H1 (cell line): ENCODE data around the gene ADGRB3. TPM values are rescaled to one million over a fixed set of nuclear protein-coding genes. Genes with fewer than 3 reads are reported as not detected.

Source experiments
- CTCF ChIA-PET: fragments of 300-600 bp; sonication (Branson Sonifier 250); formaldehyde crosslinking; loops from one replicate; lab custom pipeline; 2021; ENCODE audit not compliant: partially characterized antibody; lab: Charles Lee
- POLR2A ChIA-PET: fragments of 300-600 bp; sonication (Branson Sonifier 250); formaldehyde crosslinking; loops from one replicate; lab custom pipeline; 2021; ENCODE audit warnings: inconsistent platforms; ENCODE audit not compliant: partially characterized antibody; lab: Charles Lee
- DNase-seq, 2 experiments: peaks; one replicate each; pipeline versions ENCODE4 v3.0.0 to v3.0.0-alpha.2; 2010 to 2022; ENCODE audit warnings: low spot score in 2 of 2, low read depth in 1 of 2, mixed read lengths in 1 of 2
- FAIRE-seq: peaks from 2 replicates; lab custom pipeline; 2011; peaks lifted over from hg19 to GRCh38; lab: Jason Lieb, UNC
- H2AFZ ChIP-seq: 2 replicates; pipeline ENCODE4 v1.8.1; 2012; ENCODE audit warnings: low read length, inconsistent platforms
- H2AK5ac ChIP-seq: 2 replicates; pipeline ENCODE4 v1.6.1; 2013; ENCODE audit warnings: low read depth, low read length
- H2BK120ac ChIP-seq: replicated peaks from 2 replicates; pipeline ENCODE3; 2013; ENCODE audit warnings: low read depth, low read length, inconsistent platforms
- H2BK12ac ChIP-seq: 2 replicates; pipeline ENCODE4 v1.6.1; 2013; ENCODE audit warnings: low read depth, low read length
- H2BK15ac ChIP-seq: 2 replicates; pipeline ENCODE4 v1.6.1; 2013; ENCODE audit warnings: low read length
- H2BK20ac ChIP-seq: 2 replicates; pipeline ENCODE4 v1.6.1; 2013; ENCODE audit warnings: low read length
- H2BK5ac ChIP-seq: 2 replicates; pipeline ENCODE4 v1.6.1; 2013; ENCODE audit warnings: low read depth, low read length
- H3K14ac ChIP-seq: 2 replicates; pipeline ENCODE4 v1.6.1; 2013; ENCODE audit warnings: inconsistent platforms; ENCODE audit not compliant: insufficient read length
- H3K18ac ChIP-seq: 2 replicates; pipeline ENCODE4 v1.6.1; 2013; ENCODE audit warnings: low read length; ENCODE audit errors: extremely low read depth
- H3K23ac ChIP-seq: 2 replicates; pipeline ENCODE4 v1.6.1; 2013; ENCODE audit warnings: inconsistent platforms; ENCODE audit not compliant: insufficient read length
- H3K23me2 ChIP-seq: 2 replicates; pipeline ENCODE4 v1.6.1; 2013; ENCODE audit warnings: low read depth, low read length
- H3K27ac ChIP-seq: 2 replicates; pipeline ENCODE4 v1.6.1; 2011; ENCODE audit warnings: low read depth, low read length, inconsistent platforms
- H3K27me3 ChIP-seq, 4 experiments: replicated peaks in 1 of 4; 1 replicate in 1 of 4; 2 replicates in 3 of 4; pipeline versions ENCODE4 v1.6.1 to v1.8.1; 2011 to 2013; ENCODE audit warnings: low read length in 3 of 4, mild to moderate bottlenecking in 3 of 4, inconsistent platforms in 2 of 4, mixed read lengths in 2 of 4, moderate library complexity in 1 of 4; ENCODE audit not compliant: control insufficient read depth in 3 of 4, insufficient read depth in 3 of 4; ENCODE audit errors: extremely low read depth in 1 of 4
- H3K36me3 ChIP-seq, 4 experiments: 2 replicates each; pipeline versions ENCODE4 v1.6.1 to v1.8.1; 2011 to 2013; ENCODE audit warnings: mild to moderate bottlenecking in 4 of 4, low read length in 3 of 4, moderate library complexity in 2 of 4, control low read depth in 1 of 4, inconsistent platforms in 1 of 4; ENCODE audit not compliant: insufficient read depth in 4 of 4, control insufficient read depth in 2 of 4
- H3K4ac ChIP-seq: replicated peaks from 2 replicates; pipeline ENCODE3; 2013; ENCODE audit warnings: low read length, low read depth, mixed read lengths, inconsistent platforms; ENCODE audit not compliant: insufficient read length
- H3K4me1 ChIP-seq, 4 experiments: replicated peaks in 1 of 4; 1 replicate in 1 of 4; 2 replicates in 3 of 4; pipeline versions ENCODE4 v1.6.1 to v1.8.1; 2011 to 2013; ENCODE audit warnings: low read length in 3 of 4, inconsistent platforms in 2 of 4, mixed read lengths in 1 of 4; ENCODE audit not compliant: insufficient read depth in 4 of 4, control insufficient read depth in 3 of 4
- H3K4me2 ChIP-seq, 2 experiments: 2 replicates each; pipeline versions ENCODE4 v1.6.1 to v1.8.1; 2011 to 2013; ENCODE audit warnings: low read depth in 2 of 2, low read length in 2 of 2, control low read depth in 1 of 2, inconsistent platforms in 1 of 2, mild to moderate bottlenecking in 1 of 2; ENCODE audit not compliant: insufficient read depth in 1 of 2
- H3K4me3 ChIP-seq, 4 experiments: fragments of 200-600, 300-600 bp in 1 of 4; sonication (generic), shearing (Covaris generic), sonication (Bioruptor Twin) in 1 of 4; 2 replicates each; pipeline versions ENCODE4 v1.5.1 to v1.8.1; 2011 to 2016; ENCODE audit warnings: low read length in 4 of 4, low read depth in 3 of 4, control low read depth in 2 of 4, inconsistent platforms in 2 of 4, mild to moderate bottlenecking in 2 of 4, mixed read lengths in 1 of 4, moderate library complexity in 1 of 4; ENCODE audit not compliant: insufficient read depth in 2 of 4; ENCODE audit errors: extremely low read depth in 1 of 4
- H3K56ac ChIP-seq: replicated peaks from 2 replicates; pipeline ENCODE3; 2013; ENCODE audit warnings: low read depth, mild to moderate bottlenecking, mixed read lengths, low read length, inconsistent platforms; ENCODE audit not compliant: insufficient read length
- H3K79me1 ChIP-seq: 2 replicates; pipeline ENCODE4 v1.6.1; 2013; ENCODE audit warnings: low read depth, low read length, control low read depth
- H3K79me2 ChIP-seq, 2 experiments: 2 replicates each; pipeline versions ENCODE4 v1.6.1 to v1.8.1; 2012 to 2013; ENCODE audit warnings: low read length in 2 of 2, mild to moderate bottlenecking in 2 of 2, inconsistent platforms in 1 of 2; ENCODE audit not compliant: insufficient read depth in 2 of 2, control insufficient read depth in 1 of 2
- H3K9ac ChIP-seq, 4 experiments: replicated peaks in 1 of 4; 1 replicate in 1 of 4; 2 replicates in 3 of 4; pipeline versions ENCODE4 v1.6.1 to v1.8.1; 2011 to 2013; ENCODE audit warnings: low read depth in 3 of 4, low read length in 3 of 4, control low read depth in 2 of 4, mild to moderate bottlenecking in 2 of 4, moderate library complexity in 2 of 4, inconsistent platforms in 1 of 4; ENCODE audit errors: extremely low read depth in 1 of 4
- H3K9me3 ChIP-seq, 2 experiments: 2 replicates each; pipeline versions ENCODE4 v1.6.1 to v1.8.1; 2012 to 2013; ENCODE audit warnings: mild to moderate bottlenecking in 2 of 2, moderate library complexity in 2 of 2, control low read depth in 1 of 2, inconsistent platforms in 1 of 2, low read depth in 1 of 2, low read length in 1 of 2, mixed read lengths in 1 of 2; ENCODE audit not compliant: insufficient read depth in 2 of 2
- H4K20me1 ChIP-seq, 2 experiments: replicated peaks in 1 of 2; 2 replicates each; pipeline versions ENCODE3 to v1.8.1; 2011 to 2013; ENCODE audit warnings: inconsistent platforms in 2 of 2, low read length in 2 of 2, mild to moderate bottlenecking in 1 of 2; ENCODE audit not compliant: insufficient read depth in 2 of 2, control insufficient read depth in 1 of 2
- H4K5ac ChIP-seq: 2 replicates; pipeline ENCODE4 v1.6.1; 2013; ENCODE audit warnings: low read length, low read depth, mixed read lengths, inconsistent platforms; ENCODE audit not compliant: insufficient read length
- H4K8ac ChIP-seq: 2 replicates; pipeline ENCODE4 v1.8.0; 2013; ENCODE audit warnings: mild to moderate bottlenecking, moderate library complexity, low read length, inconsistent platforms; ENCODE audit not compliant: insufficient read depth; ENCODE audit errors: extremely low read depth
- H4K91ac ChIP-seq: replicated peaks from 2 replicates; pipeline ENCODE3; 2013; ENCODE audit warnings: low read length, mixed read lengths, inconsistent platforms; ENCODE audit not compliant: insufficient read length
- CBX5 ChIP-seq: fragments of 300-800, 300-1000 bp; sonication (generic); IDR thresholded peaks from 2 replicates; pipeline ENCODE4 v1.7.1; 2016; ENCODE audit warnings: antibody characterized with exemption, low read length, low read depth
- CTCF ChIP-seq, 3 experiments: IDR thresholded peaks; 1 replicate in 2 of 3; 2 replicates in 1 of 3; pipeline versions ENCODE4 v1.5.1 to v1.6.1; 2011; ENCODE audit warnings: low read length in 3 of 3, mild to moderate bottlenecking in 3 of 3, inconsistent platforms in 2 of 3, low read depth in 1 of 3, moderate library complexity in 1 of 3; ENCODE audit not compliant: insufficient read depth in 1 of 3; ENCODE audit errors: control extremely low read depth in 1 of 3
- EZH2 ChIP-seq: fragments of 200-600 bp; sonication (generic); IDR thresholded peaks from 2 replicates; pipeline ENCODE4 v1.7.1; 2012; ENCODE audit warnings: low read depth, mild to moderate bottlenecking, moderate library complexity, low read length, inconsistent platforms; ENCODE audit not compliant: severe bottlenecking
- HDAC6 ChIP-seq: IDR thresholded peaks from one replicate; pipeline ENCODE4 v1.7.1; 2012; ENCODE audit warnings: low read depth, mild to moderate bottlenecking, inconsistent platforms, low read length, moderate library complexity
- KDM1A ChIP-seq: fragments of 200-600, 300-600 bp; sonication (generic); IDR thresholded peaks from 2 replicates; pipeline ENCODE4 v1.7.1; 2016; ENCODE audit warnings: mild to moderate bottlenecking, low read length, borderline replicate concordance
- POU5F1 ChIP-seq: IDR thresholded peaks from 2 replicates; pipeline ENCODE4 v1.6.1; 2011; ENCODE audit warnings: low read depth, mild to moderate bottlenecking, low read length, moderate library complexity
- SIX5 ChIP-seq: IDR thresholded peaks from 2 replicates; pipeline ENCODE4 v1.6.1; 2011; ENCODE audit warnings: mild to moderate bottlenecking, low read depth, low read length
- SUZ12 ChIP-seq: fragments of 200-600 bp; sonication (generic); IDR thresholded peaks from 2 replicates; pipeline ENCODE4 v1.6.1; 2012; ENCODE audit warnings: mild to moderate bottlenecking, inconsistent platforms, low read length, moderate library complexity, mixed read lengths
- TCF12 ChIP-seq: IDR thresholded peaks from 2 replicates; pipeline ENCODE4 v1.6.1; 2011; ENCODE audit warnings: low read depth, mild to moderate bottlenecking, low read length
- TEAD4 ChIP-seq: IDR thresholded peaks from 2 replicates; pipeline ENCODE4 v1.6.1; 2012; ENCODE audit warnings: low read depth, low read length, inconsistent platforms, mixed read lengths
- WGBS, 2 experiments: shearing (Covaris generic) in 1 of 2; methylation state at CpG; one replicate each; pipeline versions ENCODE4 v1.1.6 to v1.1.7; 2013 to 2015; ENCODE audit warnings: low lambda C conversion rate in 2 of 2, mixed read lengths in 2 of 2, inconsistent platforms in 1 of 2, low coverage in 1 of 2, missing lambda C conversion rate in 1 of 2; ENCODE audit not compliant: insufficient replicate concordance in 2 of 2, insufficient coverage in 1 of 2, insufficient read length in 1 of 2; ENCODE audit errors: extremely low coverage in 1 of 2, missing lambda C conversion rate in 1 of 2; 5-methylcytosine and 5-hydroxymethylcytosine counted together
- polyA plus RNA-seq, 7 experiments: library from polyadenylated mRNA; depleted of rRNA in 3 of 7; stranded (reverse) in 5 of 7; unstranded in 2 of 7; fragments of >200 nt in 5 of 7; fragments of 200-250 nt in 2 of 7; gene quantifications; 1 replicate in 5 of 7; 2 replicates in 1 of 7; 4 replicates in 1 of 7; pipeline versions ENCODE4 v1.2.1 to v1.2.3, GENCODE V29; 2011 to 2013; ENCODE audit warnings: missing spikeins in 2 of 7, mixed read lengths in 2 of 7
- total RNA-seq: library from RNA; stranded (reverse); fragmentation: NEBNext Ultra II Directional; extraction: Animal tissue kit (Norgen Biotek cat#: 25700); gene quantifications from 2 replicates; pipeline ENCODE4 v1.2.1, GENCODE V29; 2021
- TF ChIP-seq, protein P1 (sequence below): IDR thresholded peaks from 2 replicates; pipeline ENCODE4 v1.6.1; 2012; ENCODE audit warnings: inconsistent platforms

Gene ADGRB3
- total and polyA plus RNA-seq, 2 of the 8 experiments (the other 6 are each of a cell fraction or from before 2014, with no cell fraction given), result 0.35 to 1.2 TPM

DNA sequence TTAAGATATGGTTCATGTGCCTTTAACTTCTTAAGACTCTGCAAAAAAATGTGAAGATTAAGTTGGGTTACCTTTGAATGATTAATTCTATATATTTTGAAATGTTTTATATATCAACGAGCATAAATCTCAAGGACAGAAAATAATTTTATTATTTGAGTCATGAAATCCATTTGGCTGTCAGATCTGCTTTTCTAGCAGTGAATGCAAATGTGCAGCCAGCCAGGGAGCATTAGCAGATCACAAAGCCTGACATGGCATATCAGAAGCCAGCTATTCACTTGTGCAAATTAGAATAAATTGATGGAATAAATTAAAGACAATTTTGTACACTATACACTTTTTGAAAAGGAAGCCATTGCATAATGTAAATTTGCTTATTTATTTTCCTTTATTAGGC is 424.3 kb downstream of the ADGRB3 start:
- no peaks in the 10 kb centered on the region for H3K79me1 ChIP-seq
- no peaks in the 10 kb centered on the region for H3K36me3 ChIP-seq
- no peak overlapping the region for H3K18ac ChIP-seq
- H3K4me3 ChIP-seq, result no peak overlapping the region
- H3K56ac ChIP-seq, result no peak overlapping the region
- no peak overlapping the region for H3K14ac ChIP-seq
- H4K91ac ChIP-seq, result no peak overlapping the region
- no peak overlapping the region for H4K8ac ChIP-seq
- DNase-seq (no peak), FAIRE-seq (no peak)
- H3K23ac ChIP-seq, result no peak overlapping the region
- H2BK5ac ChIP-seq, result no peak overlapping the region
- no peak overlapping the region for H2BK120ac ChIP-seq
- H3K4me1 ChIP-seq, result no peaks in the 10 kb centered on the region
- H3K9ac ChIP-seq, result no peak overlapping the region
- H4K20me1 ChIP-seq, result no peaks in the 10 kb centered on the region
- no peak overlapping the region for H2BK15ac ChIP-seq
- no peak overlapping the region for H2BK12ac ChIP-seq
- no peak overlapping the region for H2AK5ac ChIP-seq
- no peak overlapping the region for H2BK20ac ChIP-seq
- H2AFZ ChIP-seq, result no peak overlapping the region
- no peaks in the 10 kb centered on the region for H3K9me3 ChIP-seq
- H4K5ac ChIP-seq, result no peak overlapping the region
- H3K27me3 ChIP-seq, result no peaks in the 10 kb centered on the region
- no peak overlapping the region for H3K4ac ChIP-seq
- POLR2A ChIA-PET, result no interaction called here
- 86% methylated on average over 1 of the region's 1 CpG; no CpG with 5 or more reads in 1 of the 2 experiments for WGBS, 2 experiments
- CTCF ChIA-PET, result interaction anchor here (0.6 kb wide), 2 partner anchors 322 to 334 kb away, joined by 3 read pairs; no protein-coding TSS in a partner anchor
- no peak overlapping the region for H3K27ac ChIP-seq
- no peaks in the 10 kb centered on the region for H3K23me2 ChIP-seq
- no peaks in the 10 kb centered on the region for H3K79me2 ChIP-seq
- no peak overlapping the region for H3K4me2 ChIP-seq
- TF ChIP-seq SIX5, result no peak
- TF ChIP-seq POU5F1, result no peak
- TF ChIP-seq, protein P1, sequence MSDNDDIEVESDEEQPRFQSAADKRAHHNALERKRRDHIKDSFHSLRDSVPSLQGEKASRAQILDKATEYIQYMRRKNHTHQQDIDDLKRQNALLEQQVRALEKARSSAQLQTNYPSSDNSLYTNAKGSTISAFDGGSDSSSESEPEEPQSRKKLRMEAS, result no peak
- TF ChIP-seq CBX5, result no peak
- no peak for TF ChIP-seq TEAD4
- no peak for TF ChIP-seq TCF12
- no peak for TF ChIP-seq CTCF (IDR thresholded peaks at IDR 0.05; ENCODE audit: control extremely low read depth in 1 of 3, insufficient read depth in 1 of 3, low read depth in 1 of 3, low read length in 3 of 3)
- no peak for TF ChIP-seq HDAC6
- TF ChIP-seq SUZ12, result no peak
- TF ChIP-seq EZH2, result no peak
- TF ChIP-seq KDM1A, result no peak
